Stimulated activated CD4-positive, alpha-beta T cell treated with anti-CD3 and anti-CD28 coated beads, Interleukin-2, amount 100 ng/mL, for 48 hours (primary cell): Measurements from ENCODE around the gene FAM120B.

Source experiments
- DNase-seq, 2 donors: peaks; one replicate each; pipeline ENCODE4 v3.0.0-alpha.2; 2020

Gene FAM120B

DNA sequence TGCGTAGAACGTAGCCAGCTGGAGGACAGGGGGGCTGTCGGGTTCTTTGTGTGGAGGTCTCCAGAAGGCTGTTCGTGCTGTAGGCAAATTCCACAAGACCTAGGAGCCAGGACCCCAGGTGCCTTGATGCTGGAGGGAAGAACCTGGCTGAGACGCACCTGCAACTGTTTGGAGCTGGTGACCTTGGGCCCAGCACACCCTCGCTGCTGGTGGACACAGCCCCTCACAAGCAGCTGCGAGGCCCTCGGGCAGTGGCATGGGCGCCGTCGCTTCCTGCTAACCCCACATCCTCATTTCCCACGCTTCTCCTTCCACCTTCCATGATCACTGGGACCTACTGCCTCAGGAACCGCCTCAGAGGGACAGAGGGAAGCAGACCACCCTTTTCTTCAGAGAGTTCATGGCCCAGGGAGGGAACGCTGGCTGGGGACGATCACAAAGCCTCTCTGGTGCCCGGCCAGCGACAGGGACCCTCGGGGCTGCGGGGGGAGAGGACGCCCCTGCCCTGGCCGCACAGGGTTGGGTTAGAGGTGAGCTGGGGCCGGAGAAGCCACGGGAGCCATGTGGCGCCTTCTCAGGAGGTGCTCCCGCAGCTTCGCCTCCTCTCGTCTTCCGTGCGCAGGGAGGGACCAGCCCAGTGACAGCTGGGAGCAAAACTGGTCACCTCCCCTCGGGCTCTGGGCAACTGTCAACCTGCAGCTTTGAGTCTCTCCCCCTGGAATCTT, 34.1 kb upstream of the FAM120B start:
- DNase-seq: no peak

GRCh38 chr6:170273191-170273590, 33.4 kb upstream of the FAM120B start:
- no peak for DNase-seq

- no peak for DNase-seq
These were observed 32.9 kb upstream of the FAM120B start for GRCh38 chr6:170273681-170274080.

DNA sequence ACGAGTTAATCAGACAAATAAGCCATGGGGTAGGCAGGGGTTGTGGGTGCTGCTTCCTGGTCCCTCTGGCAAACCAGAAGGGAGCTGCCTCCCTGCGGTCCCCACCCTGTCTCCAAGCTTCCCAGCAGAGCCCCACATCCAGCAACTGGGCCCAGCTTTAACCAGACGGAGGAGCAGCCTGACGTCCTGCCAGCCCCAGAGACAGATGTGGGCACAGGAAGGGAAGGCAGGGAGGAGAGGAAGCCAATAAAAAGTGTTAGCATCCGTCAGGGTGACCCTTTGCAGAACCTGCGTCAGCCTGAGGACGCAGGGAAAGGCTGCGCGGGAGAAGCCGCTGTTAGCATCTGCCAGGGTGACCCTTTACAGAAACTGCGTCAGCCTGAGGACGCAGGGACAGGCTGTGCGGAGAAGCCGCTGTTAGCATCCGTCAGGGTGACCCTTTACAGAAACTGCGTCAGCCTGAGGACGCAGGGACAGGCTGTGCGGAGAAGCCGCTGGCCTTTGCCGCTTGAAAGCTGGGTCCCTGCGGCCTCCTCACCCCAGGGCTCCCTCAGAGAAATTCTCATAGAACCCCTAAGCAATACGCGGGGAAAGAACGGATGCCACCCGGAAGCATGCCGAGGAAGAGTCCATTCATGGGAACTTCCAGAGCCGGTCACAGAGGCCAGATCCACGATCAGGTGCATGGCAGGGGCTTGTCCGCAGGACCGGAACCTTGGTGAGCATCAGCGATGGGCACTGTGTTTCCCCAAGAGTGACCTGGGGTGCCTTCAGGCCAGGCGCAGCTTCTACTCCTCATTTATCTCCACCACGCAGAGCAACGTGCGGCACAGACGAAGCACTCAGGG, 31.6 kb upstream of the FAM120B start:
- DNase-seq: no peak

- no peak for DNase-seq
These were observed 30.0 kb upstream of the FAM120B start for GRCh38 chr6:170276369-170277057.

GRCh38 chr6:170277893-170278742, 28.4 kb upstream of the FAM120B start:
- no peak for DNase-seq

GRCh38 chr6:170278743-170279094, 27.8 kb upstream of the FAM120B start:
- no peak for DNase-seq

- no peak for DNase-seq
These were observed 27.1 kb upstream of the FAM120B start for GRCh38 chr6:170279426-170279825.

GRCh38 chr6:170279977-170280688, 26.4 kb upstream of the FAM120B start:
- DNase-seq: no peak

GRCh38 chr6:170280689-170281045, 25.9 kb upstream of the FAM120B start:
- DNase-seq: no peak

DNA sequence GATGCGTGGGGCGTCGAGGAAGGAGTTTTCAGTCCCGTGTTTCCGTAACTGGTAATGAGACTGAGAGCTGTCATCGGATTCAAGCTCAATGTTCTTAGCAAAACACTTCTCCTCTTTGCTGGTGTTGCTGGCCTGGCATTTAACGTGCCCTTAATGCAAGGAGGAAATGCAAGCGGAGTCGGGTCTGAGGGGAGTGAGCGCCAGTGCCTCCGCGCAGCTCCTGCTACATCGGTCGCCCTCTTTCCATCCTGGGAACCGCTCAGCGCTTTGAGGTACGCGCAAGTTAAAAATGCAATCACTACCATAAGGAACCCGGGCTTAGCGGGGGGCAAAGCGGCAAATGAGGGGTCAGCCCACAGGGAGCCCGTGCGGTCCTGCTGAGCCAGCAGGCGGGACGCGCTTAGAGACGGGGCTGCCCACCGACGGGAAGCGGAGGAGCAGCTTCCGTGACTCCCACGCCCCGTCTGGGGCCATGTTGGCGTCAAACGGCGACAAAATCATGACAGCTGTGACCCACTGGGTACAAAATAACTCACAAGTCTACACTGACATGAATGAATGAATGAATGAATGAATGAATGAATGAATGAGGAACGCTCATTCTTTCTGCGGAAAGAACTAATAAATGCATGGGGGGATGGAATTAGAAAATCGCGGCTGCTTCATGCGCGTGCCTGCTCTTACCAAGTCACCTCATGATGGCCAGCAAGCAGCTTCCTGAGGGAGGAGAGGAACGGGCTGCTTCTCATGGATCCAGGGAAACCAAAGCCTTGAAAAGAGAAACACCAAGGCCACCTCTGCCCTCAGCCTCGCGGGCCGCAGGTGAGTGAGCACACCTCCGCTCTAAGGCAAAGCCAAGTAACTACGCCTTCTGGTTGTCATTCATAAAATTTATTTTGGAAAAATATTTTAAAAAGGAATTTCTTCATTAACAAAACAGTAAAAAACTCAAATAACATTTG, 24.9 kb upstream of the FAM120B start:
- DNase-seq: no peak

- DNase-seq: no peak
These were observed 23.9 kb upstream of the FAM120B start for GRCh38 chr6:170282512-170283158.

DNA sequence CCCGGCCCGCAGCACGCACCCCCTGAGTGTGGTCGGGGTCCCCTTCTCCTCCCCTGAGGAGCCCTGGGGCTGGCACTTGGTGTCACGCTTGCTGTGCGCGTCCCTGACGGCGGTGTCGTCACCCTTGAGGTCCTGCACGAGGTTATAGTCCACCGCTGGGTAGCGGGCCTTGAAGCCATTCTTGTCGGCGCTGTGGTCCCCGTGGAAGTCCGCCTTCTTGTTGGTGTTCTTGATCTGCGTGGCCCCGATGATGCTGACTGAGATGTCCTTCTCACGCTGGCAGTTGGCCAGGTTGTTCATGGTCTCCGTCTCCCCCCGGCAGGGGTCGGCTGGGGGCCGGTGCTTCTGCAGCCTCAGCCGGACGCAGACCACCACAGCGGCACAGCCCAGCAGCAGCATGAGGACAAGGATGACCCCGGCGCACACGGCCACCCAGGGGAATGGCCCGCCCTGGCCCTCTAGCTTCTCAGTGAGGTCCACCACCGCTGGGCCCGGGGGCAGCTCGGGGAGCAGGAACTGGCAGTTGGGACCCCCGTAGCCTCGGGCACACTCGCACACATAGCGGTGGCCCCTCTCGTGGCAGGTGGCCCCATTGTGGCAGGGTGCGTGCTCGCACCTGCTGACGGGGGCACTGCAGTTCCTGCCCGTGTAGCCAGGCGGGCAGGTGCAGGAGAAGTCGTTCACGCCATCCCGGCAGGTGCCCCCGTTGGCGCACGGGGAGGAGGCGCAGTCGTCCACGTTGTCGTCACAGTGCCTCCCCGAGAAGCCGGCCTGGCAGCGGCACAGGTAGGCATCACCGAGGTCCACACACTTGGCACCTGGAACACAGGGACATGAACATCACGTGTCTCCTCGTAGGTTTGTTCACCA, 23.1 kb upstream of the FAM120B start:
- no peak for DNase-seq

- DNase-seq: no peak
These were observed 22.3 kb upstream of the FAM120B start for GRCh38 chr6:170284126-170284773.

DNA sequence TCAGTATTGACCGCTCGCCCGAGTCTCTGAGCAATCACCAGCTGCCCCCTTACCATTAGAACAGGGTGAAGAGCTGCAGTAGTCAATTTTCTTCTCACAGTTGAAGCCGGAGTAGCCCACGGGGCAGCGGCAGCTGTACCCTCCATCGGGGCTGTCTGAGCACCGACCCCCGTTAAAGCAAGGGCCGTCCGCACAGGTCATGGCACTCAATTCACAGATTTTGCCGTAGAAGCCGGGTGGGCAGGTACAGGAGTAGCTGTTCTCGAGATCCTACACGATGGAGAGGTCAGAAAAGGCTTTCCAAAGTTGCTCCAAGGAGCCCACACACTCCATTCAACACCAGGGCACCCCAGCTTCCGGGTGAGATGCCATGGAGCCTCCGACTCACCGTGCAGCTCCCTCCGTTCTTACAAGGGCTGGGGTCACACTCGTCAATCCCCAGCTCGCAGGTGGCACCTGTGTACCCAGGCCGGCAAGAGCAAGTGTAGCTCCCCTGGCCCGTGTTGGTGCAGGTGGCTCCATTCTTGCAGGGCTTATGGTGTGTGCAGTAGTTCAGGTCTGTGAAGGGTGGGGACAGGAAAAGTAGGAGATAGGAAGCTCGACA, 21.6 kb upstream of the FAM120B start:
- DNase-seq: no peak

GRCh38 chr6:170285482-170285881, 21.1 kb upstream of the FAM120B start:
- no peak for DNase-seq

DNA sequence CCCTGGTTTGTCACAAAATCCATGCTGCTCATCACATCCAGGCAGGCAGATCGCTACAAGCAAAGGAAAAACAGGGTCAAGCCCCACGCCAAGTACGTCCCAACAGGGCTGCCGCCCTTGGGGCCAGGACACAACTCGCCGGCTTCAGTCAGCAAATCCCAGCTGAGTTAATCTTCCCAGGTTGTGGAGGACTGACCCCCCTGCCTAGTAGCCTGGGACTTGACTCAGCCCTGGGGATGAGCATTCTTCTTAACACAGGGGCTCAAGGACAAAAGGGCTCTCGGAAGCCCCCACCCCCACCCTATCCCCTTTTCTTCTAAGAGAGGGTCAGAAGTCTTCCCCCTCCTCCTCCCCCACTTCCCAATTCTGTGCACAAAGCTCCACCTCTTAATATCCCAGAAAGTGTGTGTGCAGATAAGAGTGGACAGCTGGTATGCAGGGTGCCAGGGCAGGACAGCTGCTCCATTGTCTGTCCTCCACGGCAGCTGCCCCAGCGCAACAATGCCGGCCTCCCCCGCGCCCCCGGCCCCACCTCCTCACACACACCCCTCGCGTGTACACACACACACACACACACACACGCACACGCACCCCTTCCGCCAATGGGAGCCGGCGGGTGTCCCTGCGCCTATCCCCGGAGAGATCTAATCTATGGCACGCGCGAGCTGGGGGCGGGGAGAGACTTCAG, 20.2 kb upstream of the FAM120B start:
- no peak for DNase-seq

DNA sequence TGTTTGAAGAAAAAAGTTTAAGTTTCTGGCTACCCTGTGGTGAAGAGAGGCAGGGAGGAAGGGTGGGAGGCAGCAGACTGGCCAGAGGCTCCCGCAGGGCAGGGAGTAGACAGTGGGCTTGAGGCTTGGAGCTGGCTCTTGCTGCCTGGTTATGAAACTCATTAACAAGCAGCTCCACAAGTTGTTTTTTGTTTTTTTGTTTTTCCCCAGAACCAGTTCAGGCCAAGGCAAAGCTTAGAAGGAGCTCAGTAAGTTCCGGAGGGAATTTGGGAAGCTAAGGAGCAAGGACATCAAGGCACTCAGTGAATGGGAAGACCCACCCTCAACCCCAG, 19.7 kb upstream of the FAM120B start:
- DNase-seq: no peak
